H1 (cell line): Measurements from ENCODE around the gene SCAMP3. TPM values are rescaled to one million over a fixed set of nuclear protein-coding genes. Genes with fewer than 3 reads are reported as not detected.

Experiments used
- ASH2L ChIP-seq: fragments of 200-600, 300-600 bp; sonication (generic); IDR thresholded peaks from one replicate; pipeline ENCODE4 v1.7.1; 2017; ENCODE audit warnings: low read length
- CBX5 ChIP-seq: fragments of 300-800, 300-1000 bp; sonication (generic); IDR thresholded peaks from 2 replicates; pipeline ENCODE4 v1.7.1; 2016; ENCODE audit warnings: antibody characterized with exemption, low read length, low read depth
- CEBPB ChIP-seq: IDR thresholded peaks from 2 replicates; pipeline ENCODE4 v1.6.1; 2012; ENCODE audit warnings: low read depth, low read length
- EGR1 ChIP-seq: IDR thresholded peaks from 2 replicates; pipeline ENCODE4 v1.6.1; 2011; ENCODE audit warnings: low read depth, low read length, borderline replicate concordance
- GTF2F1 ChIP-seq: IDR thresholded peaks from 2 replicates; pipeline ENCODE4 v1.6.1; 2012; ENCODE audit warnings: low read depth, low read length, improper control_type of control experiment, borderline replicate concordance
- HDAC2 ChIP-seq, 2 experiments: fragments of 300-600 bp in 1 of 2; sonication (generic) in 1 of 2; IDR thresholded peaks; 2 replicates each; pipeline ENCODE4 v1.6.1; 2011 to 2012; ENCODE audit warnings: low read depth in 2 of 2, low read length in 2 of 2, mild to moderate bottlenecking in 2 of 2, moderate library complexity in 2 of 2, borderline replicate concordance in 1 of 2, inconsistent platforms in 1 of 2
- JUND ChIP-seq: IDR thresholded peaks from 2 replicates; pipeline ENCODE4 v1.6.1; 2011; ENCODE audit warnings: mild to moderate bottlenecking, improper control_type of control experiment, low read length
- KDM1A ChIP-seq: fragments of 200-600, 300-600 bp; sonication (generic); IDR thresholded peaks from 2 replicates; pipeline ENCODE4 v1.7.1; 2016; ENCODE audit warnings: mild to moderate bottlenecking, low read length, borderline replicate concordance
- NRF1 ChIP-seq: IDR thresholded peaks from 2 replicates; pipeline ENCODE4 v1.6.1; 2011; ENCODE audit warnings: mild to moderate bottlenecking, low read depth, low read length, improper control_type of control experiment
- POU5F1 ChIP-seq: IDR thresholded peaks from 2 replicates; pipeline ENCODE4 v1.6.1; 2011; ENCODE audit warnings: low read depth, mild to moderate bottlenecking, low read length, moderate library complexity
- RFX5 ChIP-seq: IDR thresholded peaks from 2 replicates; pipeline ENCODE4 v1.6.1; 2011; ENCODE audit warnings: low read depth, low read length, improper control_type of control experiment, borderline replicate concordance
- RNF2 ChIP-seq: fragments of 200-900, 300-1000 bp; sonication (generic); IDR thresholded peaks from 2 replicates; pipeline ENCODE4 v1.7.1; 2016; ENCODE audit warnings: borderline replicate concordance, low read depth, mild to moderate bottlenecking, antibody characterized with exemption, low read length; ENCODE audit not compliant: poor library complexity, severe bottlenecking; ENCODE audit errors: missing control alignments
- SAP30 ChIP-seq: fragments of 300-600 bp; sonication (generic); IDR thresholded peaks from 2 replicates; pipeline ENCODE4 v1.7.1; 2012; ENCODE audit warnings: low read length, moderate library complexity, mild to moderate bottlenecking, inconsistent platforms; ENCODE audit not compliant: insufficient read depth, insufficient replicate concordance
- SIN3A ChIP-seq, 2 experiments: IDR thresholded peaks in 1 of 2; conservative IDR thresholded peaks in 1 of 2; 2 replicates each; pipeline ENCODE4 v1.6.1; 2011 to 2012; ENCODE audit warnings: low read length in 2 of 2, improper control_type of control experiment in 1 of 2, low read depth in 1 of 2, mild to moderate bottlenecking in 1 of 2
- SIRT6 ChIP-seq: IDR thresholded peaks from one replicate; pipeline ENCODE4 v1.7.1; 2012; ENCODE audit warnings: low read length, inconsistent platforms
- TAF1 ChIP-seq: IDR thresholded peaks from 2 replicates; pipeline ENCODE4 v1.6.1; 2011; ENCODE audit warnings: mild to moderate bottlenecking, low read depth, low read length
- TAF7 ChIP-seq: optimal IDR thresholded peaks from 2 replicates; pipeline ENCODE3; 2011; ENCODE audit warnings: low read depth, mild to moderate bottlenecking, inconsistent platforms, low read length, moderate library complexity, borderline replicate concordance
- TEAD4 ChIP-seq: IDR thresholded peaks from 2 replicates; pipeline ENCODE4 v1.6.1; 2012; ENCODE audit warnings: low read depth, low read length, inconsistent platforms, mixed read lengths
- ZNF274 ChIP-seq: IDR thresholded peaks from 2 replicates; pipeline ENCODE4 v1.7.0; 2012; ENCODE audit warnings: low read length, borderline replicate concordance; ENCODE audit errors: extremely low read depth
- polyA plus RNA-seq, 7 experiments: library from polyadenylated mRNA; depleted of rRNA in 3 of 7; stranded (reverse) in 5 of 7; unstranded in 2 of 7; fragments of >200 nt in 5 of 7; fragments of 200-250 nt in 2 of 7; gene quantifications; 1 replicate in 5 of 7; 2 replicates in 1 of 7; 4 replicates in 1 of 7; pipeline versions ENCODE4 v1.2.1 to v1.2.3, GENCODE V29; 2011 to 2013; ENCODE audit warnings: missing spikeins in 2 of 7, mixed read lengths in 2 of 7
- total RNA-seq: library from RNA; stranded (reverse); fragmentation: NEBNext Ultra II Directional; extraction: Animal tissue kit (Norgen Biotek cat#: 25700); gene quantifications from 2 replicates; pipeline ENCODE4 v1.2.1, GENCODE V29; 2021
- TF ChIP-seq, protein P1 (sequence below): IDR thresholded peaks from 2 replicates; pipeline ENCODE4 v1.6.1; 2011; ENCODE audit warnings: low read depth, mild to moderate bottlenecking, low read length; ENCODE audit not compliant: insufficient read depth
- TF ChIP-seq, protein P2 (sequence below): IDR thresholded peaks from 2 replicates; pipeline ENCODE4 v1.6.1; 2011; ENCODE audit warnings: low read length, improper control_type of control experiment

Gene SCAMP3
- total and polyA plus RNA-seq, 2 of the 8 experiments (the other 6 are each of a cell fraction or from before 2014, with no cell fraction given): 48.9 to 143 TPM

- TF ChIP-seq TAF1 (peak; percentile 91), CBX5 (no peak), RNF2 (no peak), CEBPB (no peak), ZNF274 (no peak), GTF2F1 (peak; percentile 50; the same call in 1 of the 2 replicates), NRF1 (no peak), SIN3A (conservative IDR thresholded peaks at IDR 0.05 in 1 of 2, IDR thresholded peaks at IDR 0.05 in 1 of 2; ENCODE audit: low read depth in 1 of 2, low read length in 2 of 2) (peak; percentile 66 to 93; a peak in 3 of 4 replicates), KDM1A (no peak), SAP30 (no peak), ASH2L (no peak), RFX5 (no peak), JUND (no peak), HDAC2 (IDR thresholded peaks at IDR 0.05; ENCODE audit: borderline replicate concordance in 1 of 2, low read depth in 2 of 2, low read length in 2 of 2) (peak; percentile 88 to 98), EGR1 (no peak), TAF7 (peak; percentile 59), POU5F1 (no peak), TEAD4 (0 out of 2 replicates have a peak, but pooled peaks have one; percentile 4), SIRT6 (no peak)
- TF ChIP-seq, protein P1, sequence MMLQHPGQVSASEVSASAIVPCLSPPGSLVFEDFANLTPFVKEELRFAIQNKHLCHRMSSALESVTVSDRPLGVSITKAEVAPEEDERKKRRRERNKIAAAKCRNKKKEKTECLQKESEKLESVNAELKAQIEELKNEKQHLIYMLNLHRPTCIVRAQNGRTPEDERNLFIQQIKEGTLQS: 0 out of 2 replicates have a peak, but pooled peaks have one; percentile 24
- TF ChIP-seq, protein P2, sequence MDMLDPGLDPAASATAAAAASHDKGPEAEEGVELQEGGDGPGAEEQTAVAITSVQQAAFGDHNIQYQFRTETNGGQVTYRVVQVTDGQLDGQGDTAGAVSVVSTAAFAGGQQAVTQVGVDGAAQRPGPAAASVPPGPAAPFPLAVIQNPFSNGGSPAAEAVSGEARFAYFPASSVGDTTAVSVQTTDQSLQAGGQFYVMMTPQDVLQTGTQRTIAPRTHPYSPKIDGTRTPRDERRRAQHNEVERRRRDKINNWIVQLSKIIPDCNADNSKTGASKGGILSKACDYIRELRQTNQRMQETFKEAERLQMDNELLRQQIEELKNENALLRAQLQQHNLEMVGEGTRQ: peak; percentile 72
These were observed 46.6 kb upstream of the SCAMP3 start, which contains the start of gene FDPS (continued) for GRCh38 chr1:155308493-155309422.
